Measurements from ENCODE around the gene EMX2. TPM values are rescaled to one million over a fixed set of nuclear protein-coding genes. Genes with fewer than 3 reads are reported as not detected.

Gene EMX2
- total and polyA plus RNA-seq, 12 donors: 0.11 to 0.72 (median 0.51) TPM; not detected in 7

DNA sequence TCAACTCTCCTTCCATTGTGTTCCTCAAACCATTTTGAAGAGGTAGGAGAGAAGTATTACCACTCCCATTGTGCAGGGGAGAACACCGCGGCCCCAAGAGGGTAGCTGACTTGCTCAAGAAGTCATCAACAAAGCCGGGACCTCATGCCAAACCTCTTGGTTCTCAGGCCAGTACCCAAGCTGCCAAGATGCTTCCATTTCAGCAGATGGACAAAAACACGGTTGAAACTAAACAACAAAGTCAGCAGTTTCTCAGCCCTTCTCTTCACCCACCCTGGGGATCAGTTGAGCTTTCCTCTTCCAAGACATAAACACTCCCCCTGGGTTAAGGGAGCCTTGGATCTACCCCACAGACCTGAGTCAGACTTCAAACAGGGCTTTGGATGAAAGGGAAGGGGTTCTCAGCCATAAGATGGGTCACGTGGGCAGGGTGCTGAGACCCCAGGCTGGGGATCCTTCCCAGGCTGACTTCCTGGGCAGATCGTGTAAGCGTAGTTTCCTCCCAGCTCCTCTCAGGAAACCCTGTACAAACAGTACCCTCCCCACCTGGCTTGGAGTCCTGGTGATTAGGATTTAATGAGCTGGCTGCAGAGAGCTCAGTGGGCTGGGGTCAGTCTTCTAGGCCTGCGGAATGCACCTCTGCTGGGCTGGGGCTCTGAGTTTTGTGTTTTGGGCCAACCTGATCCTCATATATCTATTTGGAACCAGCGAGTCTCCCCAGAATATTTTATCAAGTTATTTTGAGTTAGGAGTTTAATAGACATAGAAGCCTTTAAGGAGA lies 27.3 kb downstream of the EMX2 start:
- WGBS, 4 donors: 49 to 58% (median 53%) methylated on average over 7 to 9 of the region's 9 CpGs
- Histone ChIP-seq H3K27ac (no peak overlapping the region), H3K27me3 (no peaks in the 10 kb centered on the region), H3K4me3 (no peak overlapping the region), H3K36me3 (replicated peaks in 1 of 2) (no peaks in the 10 kb centered on the region), H3K4me1 (replicated peaks in 1 of 2) (no peaks in the 10 kb centered on the region), H3K9me3 (replicated peaks in 1 of 3) (no peaks in the 10 kb centered on the region)
- TF ChIP-seq POLR2A (IDR thresholded peaks at IDR 0.05): no peak
- TF ChIP-seq, protein P1, sequence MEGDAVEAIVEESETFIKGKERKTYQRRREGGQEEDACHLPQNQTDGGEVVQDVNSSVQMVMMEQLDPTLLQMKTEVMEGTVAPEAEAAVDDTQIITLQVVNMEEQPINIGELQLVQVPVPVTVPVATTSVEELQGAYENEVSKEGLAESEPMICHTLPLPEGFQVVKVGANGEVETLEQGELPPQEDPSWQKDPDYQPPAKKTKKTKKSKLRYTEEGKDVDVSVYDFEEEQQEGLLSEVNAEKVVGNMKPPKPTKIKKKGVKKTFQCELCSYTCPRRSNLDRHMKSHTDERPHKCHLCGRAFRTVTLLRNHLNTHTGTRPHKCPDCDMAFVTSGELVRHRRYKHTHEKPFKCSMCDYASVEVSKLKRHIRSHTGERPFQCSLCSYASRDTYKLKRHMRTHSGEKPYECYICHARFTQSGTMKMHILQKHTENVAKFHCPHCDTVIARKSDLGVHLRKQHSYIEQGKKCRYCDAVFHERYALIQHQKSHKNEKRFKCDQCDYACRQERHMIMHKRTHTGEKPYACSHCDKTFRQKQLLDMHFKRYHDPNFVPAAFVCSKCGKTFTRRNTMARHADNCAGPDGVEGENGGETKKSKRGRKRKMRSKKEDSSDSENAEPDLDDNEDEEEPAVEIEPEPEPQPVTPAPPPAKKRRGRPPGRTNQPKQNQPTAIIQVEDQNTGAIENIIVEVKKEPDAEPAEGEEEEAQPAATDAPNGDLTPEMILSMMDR (IDR thresholded peaks at IDR 0.05): no peak
- intact Hi-C loops (cut with DNase I): no loop called here
- no peak for DNase-seq

DNA sequence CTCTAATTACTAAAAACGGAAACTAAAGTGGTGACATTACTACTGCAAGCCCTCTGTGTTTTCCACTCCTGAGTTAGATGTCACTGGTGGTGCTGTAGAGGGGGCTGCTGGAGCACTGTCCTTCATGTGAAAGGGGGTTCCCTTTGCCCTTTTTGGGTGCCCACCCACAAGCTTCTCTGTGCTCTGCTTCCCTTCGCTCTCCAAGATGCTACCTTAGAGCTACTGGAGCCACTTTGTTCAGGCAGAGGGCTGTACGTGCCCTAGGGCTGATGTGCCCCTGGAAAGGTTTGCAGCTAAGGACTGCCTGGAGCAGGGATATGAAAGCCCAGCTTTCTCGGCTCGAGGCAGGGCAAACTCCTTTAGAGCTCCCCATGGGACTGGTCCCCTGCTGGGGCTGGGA lies 28.3 kb downstream of the EMX2 start:
- no peaks in the 10 kb centered on the region for H3K4me1 ChIP-seq (replicated peaks in 1 of 2)
- intact Hi-C loops (cut with DNase I): no loop called here
- TF ChIP-seq, protein P1 (IDR thresholded peaks at IDR 0.05): no peak
- TF ChIP-seq POLR2A (IDR thresholded peaks at IDR 0.05): no peak
- no peak overlapping the region for H3K27ac ChIP-seq
- H3K27me3 ChIP-seq: no peaks in the 10 kb centered on the region
- no peaks in the 10 kb centered on the region for H3K36me3 ChIP-seq (replicated peaks in 1 of 2)
- WGBS, 4 donors: 50 to 63% (median 55%) methylated on average over 4 to 5 of the region's 5 CpGs
- DNase-seq: no peak
- no peaks in the 10 kb centered on the region for H3K9me3 ChIP-seq (replicated peaks in 1 of 3)
- H3K4me3 ChIP-seq: no peak overlapping the region

DNA sequence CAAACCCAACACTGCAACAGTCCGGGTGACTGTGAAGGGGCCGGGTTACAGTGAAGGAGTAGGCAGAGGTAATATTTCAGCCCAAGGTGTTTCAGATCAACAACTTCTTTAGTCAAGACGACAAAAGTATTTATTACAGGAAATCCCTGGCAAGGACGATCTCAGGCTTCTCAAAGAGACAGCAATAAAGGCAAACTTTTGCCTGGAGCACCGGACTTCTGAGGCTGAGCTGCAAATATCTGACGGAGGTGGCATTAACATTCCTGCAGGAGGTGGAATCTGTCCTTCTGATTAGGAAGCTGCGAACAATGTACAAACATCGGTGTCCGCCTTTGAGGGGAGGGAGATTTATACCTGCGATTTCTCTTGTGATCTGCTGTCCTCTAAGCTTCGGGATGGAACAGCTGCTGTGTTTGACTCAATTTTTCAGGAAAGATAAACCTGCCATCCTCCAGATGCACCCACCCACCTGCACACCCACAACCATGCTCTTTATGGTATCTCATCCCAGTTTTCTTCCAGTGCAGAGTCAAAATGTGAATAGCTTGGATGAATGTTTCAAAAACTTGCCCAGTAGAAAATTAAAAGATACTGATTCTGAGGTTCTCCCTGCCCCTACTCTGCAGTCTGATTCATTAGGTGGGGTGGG lies 32.1 kb downstream of the EMX2 start:
- Histone ChIP-seq H3K27me3 (no peaks in the 10 kb centered on the region), H3K9me3 (replicated peaks in 1 of 3) (no peaks in the 10 kb centered on the region), H3K27ac (no peak overlapping the region), H3K36me3 (replicated peaks in 1 of 2) (no peaks in the 10 kb centered on the region), H3K4me3 (no peak overlapping the region), H3K4me1 (replicated peaks in 1 of 2) (no peaks in the 10 kb centered on the region)
- intact Hi-C loops (cut with DNase I): no loop called here
- DNase-seq: no peak
- TF ChIP-seq, protein P1 (IDR thresholded peaks at IDR 0.05): no peak
- TF ChIP-seq POLR2A (IDR thresholded peaks at IDR 0.05): no peak
- WGBS, 4 donors: 25 to 33% (median 29%) methylated on average over 8 to 11 of the region's 11 CpGs

DNA sequence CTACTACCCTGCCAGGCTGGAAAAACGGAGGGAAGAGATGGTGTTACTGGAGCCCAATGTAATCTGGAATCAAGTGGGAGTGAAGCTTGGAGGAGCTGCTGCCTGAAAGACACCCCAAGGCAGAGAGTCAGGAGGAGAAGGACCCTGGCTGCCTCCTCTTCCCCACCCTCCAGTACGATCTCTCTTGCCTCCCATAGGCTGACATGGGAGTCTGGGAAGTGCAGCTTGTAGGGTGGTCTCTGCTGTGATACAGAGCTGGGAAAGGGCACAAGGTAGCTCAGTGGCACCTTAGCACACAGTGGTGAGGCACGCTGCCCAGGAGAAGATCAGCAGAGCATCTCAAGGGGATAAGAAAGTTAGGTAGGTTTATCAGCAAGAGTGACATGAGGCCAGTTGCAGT lies 35.9 kb downstream of the EMX2 start:
- no peaks in the 10 kb centered on the region for H3K9me3 ChIP-seq (replicated peaks in 1 of 3)
- no peak for TF ChIP-seq POLR2A (IDR thresholded peaks at IDR 0.05)
- TF ChIP-seq, protein P1 (IDR thresholded peaks at IDR 0.05): no peak
- no peaks in the 10 kb centered on the region for H3K4me1 ChIP-seq (replicated peaks in 1 of 2)
- H3K27me3 ChIP-seq: no peaks in the 10 kb centered on the region
- H3K27ac ChIP-seq: no peak overlapping the region
- intact Hi-C loops (cut with DNase I): no loop called here
- DNase-seq: no peak
- 68 to 76% (median 70%) methylated on average over 3 of the region's 3 CpGs for WGBS, 4 donors
- no peaks in the 10 kb centered on the region for H3K36me3 ChIP-seq (replicated peaks in 1 of 2)
- H3K4me3 ChIP-seq: no peak overlapping the region

Measured in adrenal gland (tissue), 12 donors.